A673 (cell line): ENCODE measurements around the gene TSPYL1. TPM values are rescaled to one million over a fixed set of nuclear protein-coding genes. Genes with fewer than 3 reads are reported as not detected.

ENCODE experiments used
- BruUV-seq: library from RNA; stranded (reverse); fragments of 400-500 nt; replicated peaks from 2 replicates; lab custom pipeline; 2021; lab: Mats Ljungman, UMichigan
- CTCF ChIA-PET: fragments of 300-600 bp; sonication (Branson Sonifier 250); formaldehyde crosslinking; loops from one replicate; lab custom pipeline; 2022; ENCODE audit warnings: antibody characterized with exemption; lab: Charles Lee
- POLR2A ChIA-PET: fragments of 300-600 bp; sonication (Branson Sonifier 250); formaldehyde crosslinking; loops from one replicate; lab custom pipeline; 2022; ENCODE audit warnings: antibody characterized with exemption; ENCODE audit not compliant: low non-redundant PET; lab: Charles Lee
- DNase-seq: peaks from one replicate; pipeline ENCODE4 v3.0.0-alpha.2; 2015; ENCODE audit warnings: low spot score
- H3K27ac ChIP-seq: fragments of 200-600 bp; sonication (generic); 2 replicates; pipeline ENCODE4 v1.5.1; 2016; ENCODE audit warnings: mixed run types, low read depth, mild to moderate bottlenecking, mixed read lengths, antibody characterized with exemption, low read length; ENCODE audit not compliant: poor library complexity, severe bottlenecking
- H3K27me3 ChIP-seq: fragments of 200-600 bp; sonication (generic); replicated peaks from 2 replicates; pipeline ENCODE4 v1.6.1; 2017; ENCODE audit warnings: mixed run types, low read depth, mild to moderate bottlenecking, mixed read lengths, antibody characterized with exemption, low read length; ENCODE audit not compliant: insufficient read depth, poor library complexity
- H3K36me3 ChIP-seq: fragments of 200-600 bp; sonication (generic); 2 replicates; pipeline ENCODE4 v1.6.1; 2016; ENCODE audit warnings: mixed run types, mild to moderate bottlenecking, mixed read lengths, antibody characterized with exemption, low read length; ENCODE audit not compliant: insufficient read depth, poor library complexity, severe bottlenecking
- H3K4me1 ChIP-seq: fragments of 200-600 bp; sonication (generic); 2 replicates; pipeline ENCODE4 v1.6.1; 2017; ENCODE audit warnings: mixed run types, mild to moderate bottlenecking, mixed read lengths, antibody characterized with exemption, low read length; ENCODE audit not compliant: insufficient read depth, poor library complexity, severe bottlenecking
- H3K4me3 ChIP-seq: fragments of 200-600 bp; sonication (generic); 2 replicates; pipeline ENCODE4 v1.5.1; 2016; ENCODE audit warnings: low read depth, mixed run types, mild to moderate bottlenecking, mixed read lengths, low read length; ENCODE audit not compliant: poor library complexity, severe bottlenecking
- H3K9me3 ChIP-seq: fragments of 200-600 bp; sonication (generic); 2 replicates; pipeline ENCODE4 v1.6.1; 2016; ENCODE audit warnings: mixed run types, low read depth, mild to moderate bottlenecking, mixed read lengths, antibody characterized with exemption, low read length; ENCODE audit not compliant: poor library complexity, severe bottlenecking
- CTCF ChIP-seq: fragments of 300-800, 200-600 bp; sonication (generic); conservative IDR thresholded peaks from 2 replicates; pipeline ENCODE4 v1.5.1; 2017; ENCODE audit warnings: low read depth, mild to moderate bottlenecking, antibody characterized with exemption, low read length, moderate library complexity, mixed read lengths
- EZH2 ChIP-seq: fragments of 200-600 bp; sonication (generic); IDR thresholded peaks from 2 replicates; pipeline ENCODE4 v1.6.1; 2017; ENCODE audit warnings: borderline replicate concordance, low read depth, mild to moderate bottlenecking, mixed read lengths, antibody characterized with exemption, low read length; ENCODE audit not compliant: poor library complexity, severe bottlenecking
- intact Hi-C: fragments of 100-400 bp; cut with micrococcal nuclease; formaldehyde crosslinking; loops from one replicate; pipeline ENCODE4 v1.10.0; 2022; ENCODE audit not compliant: unreplicated experiment
- total RNA-seq: library from RNA; stranded (reverse); gene quantifications from 2 replicates; pipeline ENCODE4 v1.2.3, GENCODE V29; 2021

TSPYL1 gene
- total RNA-seq, 1 experiment from 2014 or later, result 41.1 TPM

GRCh38 chr6:116263353-116263752 is 16.4 kb downstream of the TSPYL1 start:
- POLR2A ChIA-PET, result no interaction called here
- DNase-seq, result no peak
- BruUV-seq, result no TSS peak
- intact Hi-C loops, result no loop called here
- H3K4me3 ChIP-seq, result no peak overlapping the region
- no peaks in the 10 kb centered on the region for H3K27me3 ChIP-seq
- H3K4me1 ChIP-seq, result peaks cover 4% of the 10 kb centered on the region
- no peak overlapping the region for H3K27ac ChIP-seq
- CTCF ChIA-PET, result no interaction called here
- no peaks in the 10 kb centered on the region for H3K36me3 ChIP-seq
- TF ChIP-seq CTCF (no peak), EZH2 (no peak)
- no peaks in the 10 kb centered on the region for H3K9me3 ChIP-seq

GRCh38 chr6:116258520-116258919 is 21.2 kb downstream of the TSPYL1 start:
- Histone ChIP-seq H3K4me3 (no peak overlapping the region), H3K36me3 (no peaks in the 10 kb centered on the region), H3K4me1 (peaks cover 15% of the 10 kb centered on the region), H3K27me3 (no peaks in the 10 kb centered on the region), H3K9me3 (no peaks in the 10 kb centered on the region), H3K27ac (no peak overlapping the region)
- no peak for DNase-seq
- TF ChIP-seq EZH2 (no peak), CTCF (no peak)
- POLR2A ChIA-PET, result no interaction called here
- intact Hi-C loops, result no loop called here
- CTCF ChIA-PET, result no interaction called here
- no TSS peak for BruUV-seq

- BruUV-seq, result no TSS peak
- H3K27me3 ChIP-seq, result no peaks in the 10 kb centered on the region
- TF ChIP-seq EZH2, result no peak
- TF ChIP-seq CTCF, result no peak
- DNase-seq, result no peak
- intact Hi-C loops, result no loop called here
- ChIA-PET CTCF (interaction anchor here (1.0 kb wide), 1 partner anchor 11 kb away, joined by 3 read pairs; no protein-coding TSS in a partner anchor), POLR2A (no interaction called here)
- no peak overlapping the region for H3K27ac ChIP-seq
- H3K9me3 ChIP-seq, result no peaks in the 10 kb centered on the region
- H3K36me3 ChIP-seq, result no peaks in the 10 kb centered on the region
- H3K4me1 ChIP-seq, result peaks cover 26% of the 10 kb centered on the region
- no peak overlapping the region for H3K4me3 ChIP-seq
These were observed 23.0 kb downstream of the TSPYL1 start for GRCh38 chr6:116256694-116257093.
